Bone marrow (tissue), 2 donors: ENCODE results near the gene HOATZ.

Source experiments
- DNase-seq, 2 donors: peaks; one replicate each; lab custom pipeline; 2025; lab: John Stamatoyannopoulos, UW

The HOATZ gene

DNA sequence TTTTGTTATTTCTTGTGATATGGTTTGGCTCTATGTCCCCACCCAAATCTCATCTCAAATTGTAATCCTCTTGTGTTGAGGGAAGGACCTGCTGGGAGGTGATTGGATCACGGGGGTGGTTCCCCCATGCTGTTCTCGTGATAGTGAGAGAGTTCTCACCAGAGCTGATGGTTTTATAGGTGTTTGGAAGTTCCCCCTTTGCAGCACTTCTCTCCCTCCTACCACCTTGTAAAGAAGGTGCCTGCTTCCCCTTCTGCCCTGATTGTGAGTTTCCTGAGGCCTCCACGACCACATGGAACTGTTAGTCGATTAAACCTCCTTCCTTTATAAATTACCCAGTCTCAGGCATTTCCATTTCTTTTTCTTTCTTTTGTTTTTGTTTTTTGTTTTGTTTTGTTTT, 63.2 kb downstream of the HOATZ start:
- DNase-seq: no peak

- no peak for DNase-seq
Measured at GRCh38 chr11:111581341-111581740, 66.8 kb downstream of the HOATZ start.

DNA sequence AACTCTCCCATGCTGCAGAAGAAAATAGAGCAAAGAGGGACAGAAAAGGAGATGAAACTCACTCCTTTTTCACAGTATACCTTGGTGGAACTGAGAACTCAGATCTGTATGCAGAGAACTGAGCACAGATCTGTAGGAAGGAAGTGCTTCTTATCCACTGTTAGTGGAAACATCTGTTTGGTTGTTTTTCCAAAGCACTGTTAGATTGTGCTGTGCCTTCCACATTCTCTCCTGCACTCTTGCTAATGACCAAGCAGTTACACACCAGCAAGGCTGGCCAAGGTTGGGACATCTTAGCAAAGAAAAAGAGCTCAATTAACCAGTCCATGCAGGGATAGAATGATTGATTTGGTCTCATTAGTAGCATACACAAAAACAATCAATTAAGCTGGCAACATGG, 67.6 kb downstream of the HOATZ start:
- no peak for DNase-seq

- no peak for DNase-seq
Measured at GRCh38 chr11:111582881-111583280, 68.3 kb downstream of the HOATZ start.

- peak in 1 of 2 donors; percentile 62 for DNase-seq
Measured at GRCh38 chr11:111585371-111585770, 70.8 kb downstream of the HOATZ start.

DNA sequence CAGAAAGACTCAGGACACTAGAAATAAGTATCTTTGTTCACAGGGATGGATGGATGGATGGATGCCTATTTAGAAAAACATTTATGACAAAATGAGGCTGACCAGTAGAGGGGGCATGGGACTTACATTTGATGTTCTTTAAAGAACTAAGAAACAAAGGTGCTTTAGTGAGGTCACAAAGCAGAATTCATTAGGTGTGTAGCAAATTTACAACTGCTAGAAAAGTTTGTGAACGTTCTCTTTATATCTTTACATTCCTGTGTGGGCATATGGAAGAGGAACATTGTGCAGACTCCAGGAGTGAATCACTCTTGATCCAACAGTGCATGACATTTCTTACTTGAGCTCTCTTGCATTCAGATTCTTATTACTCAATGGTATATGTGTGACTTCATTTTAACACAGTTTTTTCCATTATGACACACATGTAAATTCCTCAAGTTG, 71.8 kb downstream of the HOATZ start:
- DNase-seq: peak in 1 of 2 donors; percentile 18
